HEK293 (cell line): ENCODE results near the gene PLAC1.

Source experiments
- CTCF ChIA-PET: fragments of 350-600 bp; formaldehyde crosslinking; extraction: SDS; loops from one replicate; lab custom pipeline; 2021; ENCODE audit warnings: antibody characterized with exemption; lab: Yijun Ruan, JAX
- POLR2A ChIA-PET: fragments of 300-600 bp; formaldehyde crosslinking; extraction: SDS; loops from one replicate; lab custom pipeline; 2020; ENCODE audit warnings: antibody characterized with exemption, inconsistent platforms; lab: Yijun Ruan, JAX
- H3K27ac ChIP-seq: fragments of 200-500 bp; sonication (Bioruptor generic); 2 replicates; pipeline ENCODE4 v1.5.1; 2014; ENCODE audit warnings: low read depth, low read length, control low read depth, inconsistent platforms; ENCODE audit errors: extremely low read depth
- H3K36me3 ChIP-seq, 2 experiments: fragments of 200-500 bp in 1 of 2; sonication (Bioruptor generic) in 1 of 2; 1 replicate in 1 of 2; 2 replicates in 1 of 2; pipeline ENCODE4 v1.5.1; 2014 to 2017; ENCODE audit warnings: inconsistent platforms in 2 of 2, low read length in 2 of 2; ENCODE audit not compliant: control insufficient read depth in 2 of 2, insufficient read depth in 1 of 2
- H3K4me1 ChIP-seq: fragments of 200-500 bp; sonication (Bioruptor generic); 2 replicates; pipeline ENCODE4 v1.5.1; 2014; ENCODE audit warnings: mild to moderate bottlenecking, low read length, inconsistent platforms; ENCODE audit not compliant: control insufficient read depth, insufficient read depth
- H3K4me3 ChIP-seq: 2 replicates; pipeline ENCODE4 v1.5.1; 2011; ENCODE audit warnings: low read depth, mild to moderate bottlenecking, control low read depth, low read length, moderate library complexity
- H3K9me3 ChIP-seq: fragments of 200-500 bp; sonication (Bioruptor generic); 2 replicates; pipeline ENCODE4 v1.5.1; 2014; ENCODE audit warnings: low read depth, low read length, inconsistent platforms; ENCODE audit not compliant: control insufficient read depth, insufficient read depth
- ATF2 ChIP-seq: fragments of 450-650 bp; formaldehyde crosslinking; IDR thresholded peaks from 2 replicates; pipeline ENCODE4 v1.5.1; 2016; ENCODE audit warnings: missing biosample characterization, missing genetic modification characterization, low read depth
- BCL11B ChIP-seq: fragments of 450-650 bp; formaldehyde crosslinking; IDR thresholded peaks from 2 replicates; pipeline ENCODE4 v1.5.1; 2016; ENCODE audit warnings: low read depth, missing biosample characterization, missing genetic modification characterization
- GLI4 ChIP-seq: fragments of 450-650 bp; formaldehyde crosslinking; IDR thresholded peaks from 2 replicates; pipeline ENCODE4 v1.5.1; 2016; ENCODE audit warnings: missing biosample characterization, missing genetic modification characterization
- OVOL3 ChIP-seq: fragments of 450-650 bp; formaldehyde crosslinking; IDR thresholded peaks from 2 replicates; pipeline ENCODE4 v1.5.1; 2016; ENCODE audit warnings: missing biosample characterization, missing genetic modification characterization
- PATZ1 ChIP-seq: fragments of 450-650 bp; formaldehyde crosslinking; IDR thresholded peaks from 2 replicates; pipeline ENCODE4 v1.5.1; 2016; ENCODE audit warnings: missing biosample characterization, missing genetic modification characterization
- SCRT1 ChIP-seq: fragments of 450-650 bp; formaldehyde crosslinking; IDR thresholded peaks from 2 replicates; pipeline ENCODE4 v1.5.1; 2016; ENCODE audit warnings: missing biosample characterization, missing genetic modification characterization, borderline replicate concordance
- SETDB1 ChIP-seq: IDR thresholded peaks from one replicate; pipeline ENCODE4 v1.6.1; 2017; ENCODE audit warnings: mild to moderate bottlenecking, low read length, moderate library complexity, mixed read lengths; ENCODE audit not compliant: insufficient read length
- TRIM28 ChIP-seq: IDR thresholded peaks from 2 replicates; pipeline ENCODE4 v1.6.1; 2011; ENCODE audit warnings: low read length, control low read depth, borderline replicate concordance
- ZBTB6 ChIP-seq: fragments of 450-650 bp; formaldehyde crosslinking; IDR thresholded peaks from 2 replicates; pipeline ENCODE4 v1.5.1; 2017; ENCODE audit warnings: missing biosample characterization, missing genetic modification characterization
- ZBTB7A ChIP-seq: fragments of 450-650 bp; formaldehyde crosslinking; IDR thresholded peaks from 2 replicates; pipeline ENCODE4 v1.5.1; 2016; ENCODE audit warnings: low read depth, missing biosample characterization, missing genetic modification characterization
- ZIC2 ChIP-seq: fragments of 450-650 bp; formaldehyde crosslinking; IDR thresholded peaks from 2 replicates; pipeline ENCODE4 v1.5.1; 2016; ENCODE audit warnings: missing biosample characterization, missing genetic modification characterization
- ZNF174 ChIP-seq: fragments of 450-650 bp; formaldehyde crosslinking; IDR thresholded peaks from 2 replicates; pipeline ENCODE4 v1.5.0; 2017; ENCODE audit warnings: missing biosample characterization, mild to moderate bottlenecking, missing genetic modification characterization
- ZNF184 ChIP-seq: fragments of 450-650 bp; IDR thresholded peaks from 2 replicates; pipeline ENCODE4 v1.5.1; 2018; ENCODE audit warnings: missing biosample characterization, mild to moderate bottlenecking, missing genetic modification characterization
- ZNF266 ChIP-seq: fragments of 450-650 bp; formaldehyde crosslinking; IDR thresholded peaks from 2 replicates; pipeline ENCODE4 v1.5.1; 2016; ENCODE audit warnings: missing biosample characterization, missing genetic modification characterization, low read depth
- ZNF335 ChIP-seq: fragments of 450-650 bp; formaldehyde crosslinking; conservative IDR thresholded peaks from 2 replicates; pipeline ENCODE4 v1.5.1; 2016; ENCODE audit warnings: missing biosample characterization, missing genetic modification characterization
- ZNF37A ChIP-seq: fragments of 450-650 bp; IDR thresholded peaks from 2 replicates; pipeline ENCODE4 v1.5.1; 2018; ENCODE audit warnings: missing biosample characterization, missing genetic modification characterization
- ZNF518A ChIP-seq: fragments of 450-650 bp; formaldehyde crosslinking; conservative IDR thresholded peaks from 2 replicates; pipeline ENCODE4 v1.5.1; 2016; ENCODE audit warnings: low read depth, missing biosample characterization, missing genetic modification characterization
- ZNF521 ChIP-seq: fragments of 450-650 bp; formaldehyde crosslinking; IDR thresholded peaks from 2 replicates; pipeline ENCODE4 v1.5.1; 2017; ENCODE audit warnings: missing biosample characterization, mild to moderate bottlenecking, missing genetic modification characterization
- ZNF558 ChIP-seq: fragments of 450-650 bp; formaldehyde crosslinking; IDR thresholded peaks from 2 replicates; pipeline ENCODE4 v1.5.1; 2016; ENCODE audit warnings: missing biosample characterization, missing genetic modification characterization
- ZNF571 ChIP-seq: fragments of 450-650 bp; formaldehyde crosslinking; IDR thresholded peaks from 2 replicates; pipeline ENCODE4 v1.5.0; 2017; ENCODE audit warnings: missing biosample characterization, missing genetic modification characterization
- ZNF658 ChIP-seq: fragments of 450-650 bp; formaldehyde crosslinking; IDR thresholded peaks from 2 replicates; pipeline ENCODE4; 2016; ENCODE audit warnings: missing biosample characterization, missing genetic modification characterization
- ZNF747 ChIP-seq: fragments of 450-650 bp; formaldehyde crosslinking; IDR thresholded peaks from 2 replicates; pipeline ENCODE4 v1.5.1; 2016; ENCODE audit warnings: missing biosample characterization, missing genetic modification characterization
- ZNF776 ChIP-seq: fragments of 450-650 bp; formaldehyde crosslinking; IDR thresholded peaks from 2 replicates; pipeline ENCODE4 v1.5.0; 2017; ENCODE audit warnings: missing biosample characterization, missing genetic modification characterization, borderline replicate concordance
- ZSCAN23 ChIP-seq: fragments of 450-650 bp; formaldehyde crosslinking; IDR thresholded peaks from 2 replicates; pipeline ENCODE4 v1.5.1; 2016; ENCODE audit warnings: missing biosample characterization, missing genetic modification characterization
- ZSCAN4 ChIP-seq: fragments of 450-650 bp; formaldehyde crosslinking; IDR thresholded peaks from 2 replicates; pipeline ENCODE4 v1.5.1; 2017; ENCODE audit warnings: missing biosample characterization, missing genetic modification characterization

PLAC1 gene

GRCh38 chrX:134541906-134542305, 116.4 kb downstream of the PLAC1 start:
- Histone ChIP-seq H3K4me3 (no peak overlapping the region), H3K36me3 (peaks cover 0 to 15% of the 10 kb centered on the region in 2 experiments; a peak in 1 of 3 replicates), H3K4me1 (peaks cover 16% of the 10 kb centered on the region), H3K27ac (no peak overlapping the region), H3K9me3 (no peaks in the 10 kb centered on the region)
- TF ChIP-seq ZSCAN23 (tag by site-specific recombination) (no peak), ZNF747 (tag by site-specific recombination) (no peak), ZNF558 (no peak), BCL11B (tag by site-specific recombination) (no peak), ZNF174 (tag by site-specific recombination) (no peak), ZNF571 (tag by site-specific recombination) (no peak), ZNF335 (tag by site-specific recombination) (no peak), ZNF37A (tag by site-specific recombination) (no peak), SCRT1 (no peak), ZNF266 (tag by site-specific recombination) (no peak), GLI4 (tag by site-specific recombination) (no peak), ZNF776 (tag by site-specific recombination) (no peak), ZIC2 (tag by site-specific recombination) (no peak), ZNF658 (tag by site-specific recombination) (no peak), ATF2 (tag by site-specific recombination) (no peak)
- CTCF ChIA-PET: interaction anchor here (0.5 to 0.6 kb wide), 2 partner anchors 43 to 664 kb away, joined by 3 read pairs; no protein-coding TSS in a partner anchor
- POLR2A ChIA-PET: interaction anchor here (0.6 kb wide), 1 partner anchor 89 kb away, joined by 3 read pairs; no protein-coding TSS in a partner anchor

GRCh38 chrX:134538316-134538715, 120.0 kb downstream of the PLAC1 start:
- TF ChIP-seq ZNF184 (tag by site-specific recombination) (no peak), SETDB1 (no peak), PATZ1 (tag by site-specific recombination) (no peak), ZNF518A (tag by site-specific recombination) (no peak), ZBTB6 (tag by site-specific recombination) (no peak), ZNF521 (tag by site-specific recombination) (no peak), TRIM28 (no peak), ZSCAN4 (tag by site-specific recombination) (no peak), OVOL3 (tag by site-specific recombination) (no peak), ZBTB7A (tag by site-specific recombination) (no peak)
- POLR2A ChIA-PET: no interaction called here
- H3K36me3 ChIP-seq: no peaks in the 10 kb centered on the region
- peaks cover 12% of the 10 kb centered on the region for H3K4me1 ChIP-seq
- no peak overlapping the region for H3K27ac ChIP-seq
- no peak overlapping the region for H3K4me3 ChIP-seq
- H3K9me3 ChIP-seq: no peaks in the 10 kb centered on the region
- CTCF ChIA-PET: interaction anchor here (1.0 kb wide), 1 partner anchor 18 kb away, joined by 3 read pairs; no protein-coding TSS in a partner anchor
